Astrocyte (in vitro differentiated cells and primary cell): ENCODE measurements around the gene SNX15. TPM values are rescaled to one million over a fixed set of nuclear protein-coding genes. Genes with fewer than 3 reads are reported as not detected.

Experiments
- DNase-seq: peaks from one replicate; pipeline ENCODE4 v3.0.0-alpha.2; 2010; ENCODE audit warnings: low read depth
- FAIRE-seq: peaks from 2 replicates; lab custom pipeline; 2011; peaks lifted over from hg19 to GRCh38; lab: Jason Lieb, UNC
- H2AFZ ChIP-seq: 2 replicates; pipeline ENCODE4 v1.6.0; 2012; ENCODE audit warnings: low read depth, low read length, inconsistent platforms
- H3K27ac ChIP-seq: 2 replicates; pipeline ENCODE4 v1.5.1; 2011; ENCODE audit warnings: low read depth, low read length, inconsistent platforms
- H3K27me3 ChIP-seq: 2 replicates; pipeline ENCODE4 v1.6.0; 2011; ENCODE audit warnings: low read length, inconsistent platforms; ENCODE audit not compliant: insufficient read depth
- H3K36me3 ChIP-seq: 2 replicates; pipeline ENCODE4 v1.5.1; 2011; ENCODE audit warnings: low read length, inconsistent platforms; ENCODE audit not compliant: insufficient read depth
- H3K4me1 ChIP-seq: 2 replicates; pipeline ENCODE4 v1.5.1; 2011; ENCODE audit warnings: low read length, inconsistent platforms; ENCODE audit not compliant: insufficient read depth
- H3K4me2 ChIP-seq: 2 replicates; pipeline ENCODE4 v1.6.0; 2012; ENCODE audit warnings: low read length, inconsistent platforms
- H3K4me3 ChIP-seq: 2 replicates; pipeline ENCODE4 v1.5.1; 2011; ENCODE audit warnings: low read depth, mild to moderate bottlenecking, low read length, inconsistent platforms; ENCODE audit not compliant: insufficient read depth
- H3K79me2 ChIP-seq: 2 replicates; pipeline ENCODE4 v1.6.0; 2012; ENCODE audit warnings: mild to moderate bottlenecking, low read length, inconsistent platforms; ENCODE audit not compliant: insufficient read depth
- H3K9ac ChIP-seq: 2 replicates; pipeline ENCODE4 v1.6.0; 2012; ENCODE audit warnings: mild to moderate bottlenecking, low read length, inconsistent platforms
- H3K9me3 ChIP-seq: 2 replicates; pipeline ENCODE4 v1.5.1; 2012; ENCODE audit warnings: low read depth, mild to moderate bottlenecking, low read length, inconsistent platforms; ENCODE audit not compliant: insufficient read depth
- H4K20me1 ChIP-seq: 2 replicates; pipeline ENCODE4 v1.6.0; 2012; ENCODE audit warnings: low read length, inconsistent platforms; ENCODE audit not compliant: insufficient read depth
- H3K27ac Mint-ChIP-seq: one replicate; pipeline ENCODE4 v1.8.0; 2021; ENCODE audit warnings: mild to moderate bottlenecking, mixed read lengths; ENCODE audit not compliant: unreplicated experiment
- H3K27me3 Mint-ChIP-seq: one replicate; pipeline ENCODE4 v1.8.0; 2021; ENCODE audit warnings: low read depth, mixed read lengths; ENCODE audit not compliant: unreplicated experiment
- H3K36me3 Mint-ChIP-seq: one replicate; pipeline ENCODE4 v1.8.0; 2021; ENCODE audit warnings: low read depth, mixed read lengths; ENCODE audit not compliant: unreplicated experiment
- H3K4me1 Mint-ChIP-seq: one replicate; pipeline ENCODE4 v1.8.0; 2021; ENCODE audit warnings: low read depth, mixed read lengths; ENCODE audit not compliant: unreplicated experiment
- H3K4me3 Mint-ChIP-seq: one replicate; pipeline ENCODE4 v1.8.0; 2021; ENCODE audit warnings: mild to moderate bottlenecking, moderate library complexity, mixed read lengths; ENCODE audit not compliant: unreplicated experiment
- H3K9me3 Mint-ChIP-seq: one replicate; pipeline ENCODE4 v1.8.0; 2021; ENCODE audit warnings: mild to moderate bottlenecking, mixed read lengths; ENCODE audit not compliant: unreplicated experiment
- EZH2 ChIP-seq: IDR thresholded peaks from 2 replicates; pipeline ENCODE4 v1.6.1; 2012; ENCODE audit warnings: mild to moderate bottlenecking, low read length, inconsistent platforms; ENCODE audit not compliant: insufficient read depth
- total RNA-seq: library from RNA; stranded (reverse); gene quantifications from 2 replicates; pipeline ENCODE4 v1.2.1, GENCODE V29; 2021
- TF ChIP-seq, protein P1 (sequence below): IDR thresholded peaks from 2 replicates; pipeline ENCODE4 v1.5.1; 2011; ENCODE audit warnings: low read depth, mild to moderate bottlenecking, inconsistent platforms, low read length, moderate library complexity; ENCODE audit not compliant: insufficient read depth

The SNX15 gene
- total RNA-seq, 1 donor from 2014 or later = 18.5 TPM

DNA sequence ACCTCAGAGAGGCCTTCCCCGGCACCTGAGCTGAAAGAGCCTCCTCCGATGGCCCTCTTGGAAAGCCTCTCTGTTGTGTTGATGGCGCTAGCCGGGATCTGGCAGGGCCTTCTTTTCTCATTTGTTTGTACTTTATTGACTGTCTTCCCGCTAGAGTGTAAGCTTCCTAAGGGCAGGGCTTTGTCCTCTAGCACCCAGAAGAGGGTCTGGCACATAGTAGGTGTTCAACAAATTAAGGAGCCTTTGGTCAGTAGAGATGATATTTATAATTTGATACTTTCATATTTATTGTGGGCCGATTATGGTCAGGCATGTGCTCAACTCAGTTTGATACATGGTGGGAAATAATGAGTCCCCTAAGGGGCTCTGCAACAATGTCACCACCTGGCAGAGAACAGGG is 9.3 kb upstream of the SNX15 start:
- Histone ChIP-seq H3K36me3 (no peaks in the 10 kb centered on the region), H3K27me3 (no peaks in the 10 kb centered on the region), H3K4me3 (no peak overlapping the region), H2AFZ (no peak overlapping the region), H3K79me2 (peaks cover 19% of the 10 kb centered on the region), H3K9ac (no peak overlapping the region), H3K9me3 (no peaks in the 10 kb centered on the region), H4K20me1 (no peaks in the 10 kb centered on the region), H3K27ac (no peak overlapping the region), H3K4me2 (no peak overlapping the region), H3K4me1 (peaks cover 10% of the 10 kb centered on the region)
- Mint-ChIP-seq H3K27me3 (peaks cover 2% of the 10 kb centered on the region), H3K4me3 (no peak overlapping the region), H3K36me3 (peaks cover 18% of the 10 kb centered on the region), H3K27ac (no peak overlapping the region), H3K9me3 (no peaks in the 10 kb centered on the region), H3K4me1 (peaks cover 5% of the 10 kb centered on the region)
- TF ChIP-seq, protein P1, sequence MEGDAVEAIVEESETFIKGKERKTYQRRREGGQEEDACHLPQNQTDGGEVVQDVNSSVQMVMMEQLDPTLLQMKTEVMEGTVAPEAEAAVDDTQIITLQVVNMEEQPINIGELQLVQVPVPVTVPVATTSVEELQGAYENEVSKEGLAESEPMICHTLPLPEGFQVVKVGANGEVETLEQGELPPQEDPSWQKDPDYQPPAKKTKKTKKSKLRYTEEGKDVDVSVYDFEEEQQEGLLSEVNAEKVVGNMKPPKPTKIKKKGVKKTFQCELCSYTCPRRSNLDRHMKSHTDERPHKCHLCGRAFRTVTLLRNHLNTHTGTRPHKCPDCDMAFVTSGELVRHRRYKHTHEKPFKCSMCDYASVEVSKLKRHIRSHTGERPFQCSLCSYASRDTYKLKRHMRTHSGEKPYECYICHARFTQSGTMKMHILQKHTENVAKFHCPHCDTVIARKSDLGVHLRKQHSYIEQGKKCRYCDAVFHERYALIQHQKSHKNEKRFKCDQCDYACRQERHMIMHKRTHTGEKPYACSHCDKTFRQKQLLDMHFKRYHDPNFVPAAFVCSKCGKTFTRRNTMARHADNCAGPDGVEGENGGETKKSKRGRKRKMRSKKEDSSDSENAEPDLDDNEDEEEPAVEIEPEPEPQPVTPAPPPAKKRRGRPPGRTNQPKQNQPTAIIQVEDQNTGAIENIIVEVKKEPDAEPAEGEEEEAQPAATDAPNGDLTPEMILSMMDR = no peak
- no peak for TF ChIP-seq EZH2
- FAIRE-seq = no peak
- DNase-seq = no peak

DNA sequence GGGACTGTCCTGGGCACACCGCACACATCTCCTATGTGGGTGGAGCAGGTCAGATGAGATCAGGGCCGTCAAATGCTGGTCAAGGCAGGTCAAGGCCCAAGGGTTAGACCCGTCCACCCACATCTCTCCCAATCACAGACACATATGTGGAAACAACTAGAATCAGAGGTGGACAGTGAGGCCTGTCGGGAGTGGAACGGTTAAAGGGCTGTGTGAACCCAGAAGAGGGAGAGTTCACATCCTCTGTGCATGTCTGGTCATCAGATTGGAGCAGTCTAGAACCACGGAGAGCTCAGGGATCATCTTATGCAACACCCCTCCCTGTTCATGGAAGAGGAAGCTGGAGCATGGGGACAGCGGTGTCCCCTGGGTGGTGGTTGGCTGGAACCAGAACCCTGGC is 7.4 kb upstream of the SNX15 start:
- Histone ChIP-seq H4K20me1 (no peaks in the 10 kb centered on the region), H3K36me3 (no peaks in the 10 kb centered on the region), H2AFZ (no peak overlapping the region), H3K9me3 (no peaks in the 10 kb centered on the region), H3K4me1 (peaks cover under 1% of the 10 kb centered on the region), H3K4me2 (no peak overlapping the region), H3K27me3 (no peaks in the 10 kb centered on the region), H3K4me3 (no peak overlapping the region), H3K9ac (no peak overlapping the region), H3K79me2 (peaks cover 16% of the 10 kb centered on the region), H3K27ac (no peak overlapping the region)
- FAIRE-seq (no peak), DNase-seq (no peak)
- Mint-ChIP-seq H3K4me1 (no peaks in the 10 kb centered on the region), H3K27me3 (peaks cover 2% of the 10 kb centered on the region), H3K4me3 (no peak overlapping the region), H3K27ac (no peak overlapping the region), H3K36me3 (peaks cover 19% of the 10 kb centered on the region), H3K9me3 (no peaks in the 10 kb centered on the region)
- TF ChIP-seq, protein P1 = no peak
- TF ChIP-seq EZH2 = no peak

DNA sequence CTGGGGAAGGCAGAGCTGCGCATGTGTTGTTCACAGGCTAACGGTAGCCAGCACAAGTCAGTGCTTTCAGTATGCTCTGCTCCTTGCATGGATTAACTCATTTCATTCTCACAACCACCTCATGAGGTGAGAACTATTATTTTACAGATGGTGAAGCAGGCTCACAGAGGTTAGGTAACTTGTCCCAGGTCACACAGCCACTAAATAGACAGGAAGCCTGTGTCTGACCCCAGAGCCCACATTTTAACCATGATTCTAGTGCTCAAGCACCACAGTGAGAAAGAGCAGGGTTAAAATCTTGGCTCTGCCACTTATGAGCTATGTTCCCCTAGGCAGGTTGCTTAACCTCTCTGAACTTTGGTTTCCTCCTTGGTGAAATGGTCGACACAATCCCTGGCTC is 6.2 kb upstream of the SNX15 start:
- Histone ChIP-seq H2AFZ (no peak overlapping the region), H3K9me3 (no peaks in the 10 kb centered on the region), H3K9ac (no peak overlapping the region), H3K79me2 (peaks cover 7% of the 10 kb centered on the region), H3K27me3 (no peaks in the 10 kb centered on the region), H3K4me3 (no peak overlapping the region), H4K20me1 (no peaks in the 10 kb centered on the region), H3K36me3 (no peaks in the 10 kb centered on the region), H3K4me2 (no peak overlapping the region), H3K27ac (no peak overlapping the region), H3K4me1 (no peaks in the 10 kb centered on the region)
- FAIRE-seq (no peak), DNase-seq (no peak)
- Mint-ChIP-seq H3K9me3 (no peaks in the 10 kb centered on the region), H3K27me3 (peaks cover 2% of the 10 kb centered on the region), H3K4me1 (no peaks in the 10 kb centered on the region), H3K27ac (no peak overlapping the region), H3K4me3 (no peak overlapping the region), H3K36me3 (peaks cover 18% of the 10 kb centered on the region)
- TF ChIP-seq, protein P1 = no peak
- no peak for TF ChIP-seq EZH2
